Measurements from ENCODE around the gene BPIFB1. TPM values are rescaled to one million over a fixed set of nuclear protein-coding genes. Genes with fewer than 3 reads are reported as not detected.

Gene BPIFB1
- total RNA-seq, 1 donor from 2014 or later, result not detected

GRCh38 chr20:33306228-33306627 is 23.2 kb downstream of the BPIFB1 start:
- peaks cover 4% of the 10 kb centered on the region for H3K36me3 Mint-ChIP-seq (ENCODE audit: unreplicated experiment)
- H3K4me3 Mint-ChIP-seq (ENCODE audit: unreplicated experiment), result no peak overlapping the region
- peaks cover 12% of the 10 kb centered on the region for H3K4me1 Mint-ChIP-seq (ENCODE audit: low read depth, unreplicated experiment)
- H3K9me3 Mint-ChIP-seq (ENCODE audit: unreplicated experiment), result peaks cover 10% of the 10 kb centered on the region
- peaks cover 4% of the 10 kb centered on the region for H3K27me3 Mint-ChIP-seq (ENCODE audit: unreplicated experiment)
- no peak overlapping the region for H3K27ac Mint-ChIP-seq (ENCODE audit: unreplicated experiment)
- DNase-seq, result no peak
- TF ChIP-seq CTCF (IDR thresholded peaks at IDR 0.05; ENCODE audit: partially characterized antibody, unreplicated experiment), result no peak

GRCh38 chr20:33306807-33307206 is 23.8 kb downstream of the BPIFB1 start:
- DNase-seq, result no peak
- Mint-ChIP-seq H3K27ac (ENCODE audit: unreplicated experiment) (no peak overlapping the region), H3K27me3 (ENCODE audit: unreplicated experiment) (peaks cover 5% of the 10 kb centered on the region), H3K9me3 (ENCODE audit: unreplicated experiment) (peaks cover 10% of the 10 kb centered on the region), H3K4me1 (ENCODE audit: low read depth, unreplicated experiment) (peaks cover 13% of the 10 kb centered on the region), H3K36me3 (ENCODE audit: unreplicated experiment) (peaks cover 4% of the 10 kb centered on the region), H3K4me3 (ENCODE audit: unreplicated experiment) (no peak overlapping the region)
- no peak for TF ChIP-seq CTCF (IDR thresholded peaks at IDR 0.05; ENCODE audit: partially characterized antibody, unreplicated experiment)

GRCh38 chr20:33308668-33309067 is 25.7 kb downstream of the BPIFB1 start:
- H3K4me1 Mint-ChIP-seq (ENCODE audit: low read depth, unreplicated experiment), result peaks cover 14% of the 10 kb centered on the region
- peaks cover 10% of the 10 kb centered on the region for H3K9me3 Mint-ChIP-seq (ENCODE audit: unreplicated experiment)
- no peak overlapping the region for H3K27ac Mint-ChIP-seq (ENCODE audit: unreplicated experiment)
- TF ChIP-seq CTCF (IDR thresholded peaks at IDR 0.05; ENCODE audit: partially characterized antibody, unreplicated experiment), result no peak
- peaks cover 4% of the 10 kb centered on the region for H3K36me3 Mint-ChIP-seq (ENCODE audit: unreplicated experiment)
- no peak overlapping the region for H3K4me3 Mint-ChIP-seq (ENCODE audit: unreplicated experiment)
- no peak for DNase-seq
- H3K27me3 Mint-ChIP-seq (ENCODE audit: unreplicated experiment), result peaks cover 2% of the 10 kb centered on the region

GRCh38 chr20:33309631-33310030 is 26.6 kb downstream of the BPIFB1 start:
- peaks cover 2% of the 10 kb centered on the region for H3K27me3 Mint-ChIP-seq (ENCODE audit: unreplicated experiment)
- H3K4me1 Mint-ChIP-seq (ENCODE audit: low read depth, unreplicated experiment), result peaks cover 14% of the 10 kb centered on the region
- H3K4me3 Mint-ChIP-seq (ENCODE audit: unreplicated experiment), result no peak overlapping the region
- no peak for TF ChIP-seq CTCF (IDR thresholded peaks at IDR 0.05; ENCODE audit: partially characterized antibody, unreplicated experiment)
- H3K36me3 Mint-ChIP-seq (ENCODE audit: unreplicated experiment), result peaks cover 4% of the 10 kb centered on the region
- peaks cover 10% of the 10 kb centered on the region for H3K9me3 Mint-ChIP-seq (ENCODE audit: unreplicated experiment)
- peak overlapping the region; percentile 41 for H3K27ac Mint-ChIP-seq (ENCODE audit: unreplicated experiment)
- peak; percentile 44 for DNase-seq

- Mint-ChIP-seq H3K4me3 (ENCODE audit: unreplicated experiment) (no peak overlapping the region), H3K9me3 (ENCODE audit: unreplicated experiment) (peaks cover 11% of the 10 kb centered on the region), H3K27me3 (ENCODE audit: unreplicated experiment) (peaks cover 2% of the 10 kb centered on the region), H3K27ac (ENCODE audit: unreplicated experiment) (peak overlapping the region; percentile 41), H3K36me3 (ENCODE audit: unreplicated experiment) (peaks cover 4% of the 10 kb centered on the region), H3K4me1 (ENCODE audit: low read depth, unreplicated experiment) (peaks cover 14% of the 10 kb centered on the region)
- no peak for TF ChIP-seq CTCF (IDR thresholded peaks at IDR 0.05; ENCODE audit: partially characterized antibody, unreplicated experiment)
- no peak for DNase-seq
These were observed 27.4 kb downstream of the BPIFB1 start for GRCh38 chr20:33310327-33310899.

Measured in glutamatergic neuron (in vitro differentiated cells).